ENCODE measurements around the gene EHF. TPM values are rescaled to one million over a fixed set of nuclear protein-coding genes. Genes with fewer than 3 reads are reported as not detected.
A peak's percentile ranks its signal among the peaks of the same experiment; 100 is the strongest.

The EHF gene
- total and polyA plus RNA-seq, 4 donors, result 8.9 to 144 (median 62.9) TPM

DNA sequence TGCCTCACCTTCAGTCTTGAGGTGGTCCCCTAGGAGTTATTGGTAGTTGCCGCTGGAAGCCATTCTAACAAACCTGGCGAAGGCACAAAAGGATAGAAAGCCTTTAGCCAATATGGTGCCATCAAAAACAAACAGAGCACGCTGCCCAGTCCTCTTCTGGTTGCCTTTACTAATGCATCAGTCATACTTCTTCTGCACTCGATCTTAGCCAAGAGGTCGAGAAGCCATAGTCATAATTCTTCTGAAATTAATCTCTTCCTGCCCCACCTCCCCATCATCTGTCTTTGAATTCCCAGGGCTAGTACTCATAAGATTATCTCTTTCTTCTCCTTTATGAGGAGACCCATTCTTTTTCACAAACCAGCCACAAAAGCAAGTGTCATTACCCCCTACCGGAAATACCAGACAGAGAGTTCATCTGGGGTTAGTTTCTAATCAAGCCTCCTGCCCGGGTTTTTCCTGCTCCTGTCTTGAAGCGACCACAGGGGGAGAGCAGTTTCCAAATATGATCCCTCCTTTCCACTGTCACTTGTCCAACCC lies 21.4 kb upstream of the EHF start:
- DNase-seq (no peak), ATAC-seq (ENCODE audit: insufficient read depth, low FRiP score) (no peak)
- Histone ChIP-seq H3K9ac (ENCODE audit: insufficient read depth in 1 of 2, low read length in 2 of 2) (no peak overlapping the region), H3K36me3 (ENCODE audit: control insufficient read depth in 4 of 4, insufficient read depth in 4 of 4, low read length in 4 of 4) (no peaks in the 10 kb centered on the region), H3K27me3 (ENCODE audit: control insufficient read depth in 3 of 3, insufficient read depth in 3 of 3, low read length in 2 of 3) (no peaks in the 10 kb centered on the region), H3K9me3 (ENCODE audit: control insufficient read depth in 4 of 4, insufficient read depth in 3 of 4, low read length in 3 of 4) (no peaks in the 10 kb centered on the region), H3K4me1 (ENCODE audit: control insufficient read depth in 5 of 5, insufficient read depth in 5 of 5, low read length in 5 of 5) (peaks cover 0 to 44% (median 30%) of the 10 kb centered on the region in 5 donors), H3K4me3 (no peak overlapping the region), H3K27ac (ENCODE audit: low read depth in 1 of 2, low read length in 1 of 2) (peak overlapping the region in 1 of 2 donors; percentile 38)
- WGBS, 2 donors, result 39 to 56% methylated on average over 8 of the region's 8 CpGs
- TF ChIP-seq, protein P1, sequence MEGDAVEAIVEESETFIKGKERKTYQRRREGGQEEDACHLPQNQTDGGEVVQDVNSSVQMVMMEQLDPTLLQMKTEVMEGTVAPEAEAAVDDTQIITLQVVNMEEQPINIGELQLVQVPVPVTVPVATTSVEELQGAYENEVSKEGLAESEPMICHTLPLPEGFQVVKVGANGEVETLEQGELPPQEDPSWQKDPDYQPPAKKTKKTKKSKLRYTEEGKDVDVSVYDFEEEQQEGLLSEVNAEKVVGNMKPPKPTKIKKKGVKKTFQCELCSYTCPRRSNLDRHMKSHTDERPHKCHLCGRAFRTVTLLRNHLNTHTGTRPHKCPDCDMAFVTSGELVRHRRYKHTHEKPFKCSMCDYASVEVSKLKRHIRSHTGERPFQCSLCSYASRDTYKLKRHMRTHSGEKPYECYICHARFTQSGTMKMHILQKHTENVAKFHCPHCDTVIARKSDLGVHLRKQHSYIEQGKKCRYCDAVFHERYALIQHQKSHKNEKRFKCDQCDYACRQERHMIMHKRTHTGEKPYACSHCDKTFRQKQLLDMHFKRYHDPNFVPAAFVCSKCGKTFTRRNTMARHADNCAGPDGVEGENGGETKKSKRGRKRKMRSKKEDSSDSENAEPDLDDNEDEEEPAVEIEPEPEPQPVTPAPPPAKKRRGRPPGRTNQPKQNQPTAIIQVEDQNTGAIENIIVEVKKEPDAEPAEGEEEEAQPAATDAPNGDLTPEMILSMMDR (IDR thresholded peaks at IDR 0.05; ENCODE audit: control extremely low read depth, extremely low read depth), result no peak

DNA sequence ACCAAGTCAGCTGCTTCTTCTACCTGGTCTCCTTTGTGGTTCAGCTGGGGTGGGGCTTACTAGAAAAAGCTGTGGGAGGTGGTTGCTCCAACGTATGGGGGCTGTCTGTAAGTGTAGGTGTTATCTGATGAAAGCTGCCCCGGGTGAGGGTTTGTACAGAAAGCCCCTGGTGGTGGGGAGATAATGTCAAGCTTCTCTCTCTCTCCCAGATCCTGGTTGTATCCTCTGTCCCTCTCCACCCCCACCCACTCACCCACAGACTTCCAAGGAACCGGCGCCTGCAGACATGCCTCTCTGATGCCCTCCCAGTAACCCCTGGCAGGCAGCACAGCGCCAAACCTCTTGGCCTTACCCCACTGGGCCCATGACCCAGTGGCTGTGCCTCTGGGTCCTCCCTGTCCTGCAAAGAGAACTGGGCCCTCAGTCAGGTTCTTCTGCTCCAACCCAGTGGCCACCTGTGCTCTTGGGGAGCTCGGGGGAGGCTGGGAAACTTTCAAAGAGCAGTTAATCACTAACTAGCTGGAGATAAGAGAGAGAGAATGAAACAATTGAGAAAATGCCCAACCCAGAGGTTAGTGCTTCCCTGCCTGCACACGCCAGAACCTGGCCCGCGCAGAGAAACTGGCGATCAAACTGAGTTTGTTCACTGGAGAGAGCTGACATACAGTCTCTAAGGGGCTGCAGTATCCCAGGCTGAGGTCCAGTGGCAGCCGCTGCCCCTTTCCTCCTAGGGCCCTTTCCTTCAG lies 20.4 kb upstream of the EHF start:
- peaks cover 0 to 44% (median 30%) of the 10 kb centered on the region in 5 donors for H3K4me1 ChIP-seq (ENCODE audit: control insufficient read depth in 5 of 5, insufficient read depth in 5 of 5, low read length in 5 of 5)
- TF ChIP-seq, protein P1 (IDR thresholded peaks at IDR 0.05; ENCODE audit: control extremely low read depth, extremely low read depth), result no peak
- H3K27ac ChIP-seq (ENCODE audit: low read depth in 1 of 2, low read length in 1 of 2), result peak overlapping the region in 1 of 2 donors; percentile 84
- peak; percentile 53 for ATAC-seq (ENCODE audit: insufficient read depth, low FRiP score)
- WGBS, 2 donors, result 37 to 52% methylated on average over 11 of the region's 11 CpGs
- no peak overlapping the region for H3K4me3 ChIP-seq
- H3K36me3 ChIP-seq (ENCODE audit: control insufficient read depth in 4 of 4, insufficient read depth in 4 of 4, low read length in 4 of 4), result no peaks in the 10 kb centered on the region
- H3K27me3 ChIP-seq (ENCODE audit: control insufficient read depth in 3 of 3, insufficient read depth in 3 of 3, low read length in 2 of 3), result no peaks in the 10 kb centered on the region
- no peaks in the 10 kb centered on the region for H3K9me3 ChIP-seq (ENCODE audit: control insufficient read depth in 4 of 4, insufficient read depth in 3 of 4, low read length in 3 of 4)
- DNase-seq, result peak in 1 of 3 donors; percentile 83
- H3K9ac ChIP-seq (ENCODE audit: insufficient read depth in 1 of 2, low read length in 2 of 2), result no peak overlapping the region

DNA sequence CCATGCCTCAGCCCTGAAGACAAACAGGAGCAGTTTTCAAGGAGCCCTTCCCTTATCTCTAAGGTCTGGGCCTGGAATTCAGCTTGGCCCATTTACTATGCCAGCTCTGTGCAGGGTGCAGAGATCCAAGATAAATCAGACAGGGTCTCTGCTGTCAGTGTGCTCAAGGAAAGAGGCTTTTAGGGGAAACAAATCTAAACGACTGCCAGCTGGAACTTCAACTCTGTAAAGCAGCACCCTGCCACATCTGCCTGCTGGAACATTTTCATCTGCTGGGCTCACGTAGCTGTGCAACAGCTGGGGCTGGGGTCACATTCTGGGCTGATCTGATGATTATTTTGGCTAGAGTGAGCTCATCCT lies 19.8 kb upstream of the EHF start:
- no peak for ATAC-seq (ENCODE audit: insufficient read depth, low FRiP score)
- WGBS, 2 donors, result 38 to 63% methylated on average over 2 of the region's 2 CpGs
- peaks cover 0 to 44% (median 30%) of the 10 kb centered on the region in 5 donors for H3K4me1 ChIP-seq (ENCODE audit: control insufficient read depth in 5 of 5, insufficient read depth in 5 of 5, low read length in 5 of 5)
- H3K4me3 ChIP-seq, result no peak overlapping the region
- TF ChIP-seq, protein P1 (IDR thresholded peaks at IDR 0.05; ENCODE audit: control extremely low read depth, extremely low read depth), result no peak
- H3K27ac ChIP-seq (ENCODE audit: low read depth in 1 of 2, low read length in 1 of 2), result peak overlapping the region in 1 of 2 donors; percentile 84
- no peaks in the 10 kb centered on the region for H3K36me3 ChIP-seq (ENCODE audit: control insufficient read depth in 4 of 4, insufficient read depth in 4 of 4, low read length in 4 of 4)
- no peaks in the 10 kb centered on the region for H3K27me3 ChIP-seq (ENCODE audit: control insufficient read depth in 3 of 3, insufficient read depth in 3 of 3, low read length in 2 of 3)
- H3K9ac ChIP-seq (ENCODE audit: insufficient read depth in 1 of 2, low read length in 2 of 2), result peak overlapping the region in 1 of 2 donors; percentile 26
- peak; percentile 90 to 95 (median 94) for DNase-seq
- H3K9me3 ChIP-seq (ENCODE audit: control insufficient read depth in 4 of 4, insufficient read depth in 3 of 4, low read length in 3 of 4), result no peaks in the 10 kb centered on the region
